Ishikawa (cell line): ENCODE data around the gene ADH1A.

ENCODE experiments used
- CEBPB ChIP-seq: IDR thresholded peaks from 2 replicates; pipeline ENCODE4 v1.6.1; 2012
- CREB1 ChIP-seq: IDR thresholded peaks from 2 replicates; pipeline ENCODE4 v1.6.1; 2012; ENCODE audit warnings: low read depth
- EGR1 ChIP-seq: IDR thresholded peaks from 2 replicates; pipeline ENCODE4 v1.6.1; 2012
- EP300 ChIP-seq: IDR thresholded peaks from 2 replicates; pipeline ENCODE4 v1.6.1; 2012; ENCODE audit warnings: borderline replicate concordance
- FOXM1 ChIP-seq: IDR thresholded peaks from 2 replicates; pipeline ENCODE4 v1.6.1; 2012; ENCODE audit warnings: low read depth, borderline replicate concordance
- MAX ChIP-seq: IDR thresholded peaks from 2 replicates; pipeline ENCODE4 v1.6.1; 2012
- NFIC ChIP-seq: IDR thresholded peaks from 2 replicates; pipeline ENCODE4 v1.6.1; 2012
- RAD21 ChIP-seq: IDR thresholded peaks from 2 replicates; pipeline ENCODE4 v1.6.1; 2012; ENCODE audit warnings: low read depth
- REST ChIP-seq: IDR thresholded peaks from 2 replicates; pipeline ENCODE4 v1.6.1; 2012; ENCODE audit warnings: low read depth, mild to moderate bottlenecking
- TAF1 ChIP-seq: IDR thresholded peaks from 2 replicates; pipeline ENCODE4 v1.6.1; 2012; ENCODE audit warnings: low read depth, mild to moderate bottlenecking
- TCF12 ChIP-seq: IDR thresholded peaks from 2 replicates; pipeline ENCODE4 v1.6.1; 2012; ENCODE audit warnings: low read depth
- TEAD4 ChIP-seq: IDR thresholded peaks from 2 replicates; pipeline ENCODE4 v1.6.1; 2012
- USF1 ChIP-seq: IDR thresholded peaks from 2 replicates; pipeline ENCODE4 v1.6.1; 2012
- YY1 ChIP-seq: IDR thresholded peaks from 2 replicates; pipeline ENCODE4 v1.6.1; 2012; ENCODE audit warnings: low read depth
- ZBTB7A ChIP-seq: IDR thresholded peaks from 2 replicates; pipeline ENCODE4 v1.6.1; 2012; ENCODE audit warnings: low read depth

ADH1A gene

GRCh38 chr4:99282731-99283130 lies 8.1 kb downstream of the ADH1A start:
- TF ChIP-seq TEAD4 = no peak
- TF ChIP-seq YY1 = no peak
- TF ChIP-seq TAF1 = no peak
- TF ChIP-seq REST = no peak

- TF ChIP-seq MAX (no peak), TAF1 (no peak), USF1 (no peak), EP300 (no peak), CREB1 (no peak), NFIC (no peak), TEAD4 (no peak), REST (no peak), RAD21 (no peak), FOXM1 (no peak), ZBTB7A (no peak), CEBPB (no peak), YY1 (no peak), TCF12 (no peak), EGR1 (no peak)
Observed at GRCh38 chr4:99281261-99281660, 9.5 kb downstream of the ADH1A start.

GRCh38 chr4:99276417-99276816 lies 14.4 kb downstream of the ADH1A start:
- TF ChIP-seq TCF12 (no peak), REST (no peak), RAD21 (no peak), MAX (no peak), CEBPB (no peak), EGR1 (no peak), TAF1 (no peak), YY1 (no peak)

GRCh38 chr4:99275885-99276284 lies 14.9 kb downstream of the ADH1A start:
- TF ChIP-seq NFIC (no peak), FOXM1 (no peak), CEBPB (no peak), TCF12 (no peak), EGR1 (no peak), TAF1 (no peak)

- TF ChIP-seq EP300 = no peak
- no peak for TF ChIP-seq MAX
- no peak for TF ChIP-seq CEBPB
- TF ChIP-seq TCF12 = no peak
- no peak for TF ChIP-seq CREB1
- no peak for TF ChIP-seq EGR1
- TF ChIP-seq NFIC = no peak
- no peak for TF ChIP-seq ZBTB7A
Observed at GRCh38 chr4:99275050-99275449, 15.7 kb downstream of the ADH1A start.

GRCh38 chr4:99273704-99274103 lies 17.1 kb downstream of the ADH1A start:
- TF ChIP-seq EP300 (no peak), CEBPB (no peak), YY1 (no peak), USF1 (no peak), TAF1 (no peak), TEAD4 (no peak), ZBTB7A (no peak), MAX (no peak), TCF12 (no peak), REST (no peak), NFIC (no peak), EGR1 (no peak), RAD21 (no peak), CREB1 (no peak), FOXM1 (no peak)
